Psoas muscle (tissue), 8 donors: ENCODE data around the gene ABCD1. TPM values are rescaled to one million over a fixed set of nuclear protein-coding genes. Genes with fewer than 3 reads are reported as not detected.

Experiments
- ATAC-seq, 4 donors: fragments of 200-7000 bp; cut with Tn5 transposase; one replicate each; pipeline ENCODE4 v1.9.1; 2020; ENCODE audit warnings: moderate library complexity in 3 of 4, mild to moderate bottlenecking in 2 of 4
- DNase-seq, 2 donors: peaks; one replicate each; pipeline ENCODE4 v3.0.0-alpha.2; 2020
- H3K27ac ChIP-seq: fragments of 200-600 bp; one replicate; pipeline ENCODE4 v1.8.0; 2022
- H3K27me3 ChIP-seq, 3 donors: fragments of 200-600 bp in 1 of 3; one replicate each; pipeline versions ENCODE4 v1.6.1 to v1.8.0; 2013 to 2022; ENCODE audit warnings: low read length in 2 of 3, mild to moderate bottlenecking in 2 of 3, moderate library complexity in 1 of 3; ENCODE audit not compliant: insufficient read depth in 3 of 3
- H3K36me3 ChIP-seq, 2 donors: fragments of 200-600 bp in 1 of 2; one replicate each; pipeline versions ENCODE4 v1.6.1 to v1.8.0; 2013 to 2022; ENCODE audit warnings: low read depth in 1 of 2, mild to moderate bottlenecking in 1 of 2, moderate library complexity in 1 of 2; ENCODE audit not compliant: insufficient read depth in 1 of 2
- H3K4me1 ChIP-seq: fragments of 200-600 bp; one replicate; pipeline ENCODE4 v1.8.0; 2022
- H3K4me3 ChIP-seq: fragments of 200-600 bp; one replicate; pipeline ENCODE4 v1.8.0; 2022; ENCODE audit warnings: mild to moderate bottlenecking
- H3K9me3 ChIP-seq: fragments of 200-600 bp; one replicate; pipeline ENCODE4 v1.8.0; 2022
- WGBS, 3 donors: extraction: QIAGEN DNeasy Blood & Tissue Kit; methylation state at CpG; one replicate each; pipeline versions ENCODE4 v1.1.6 to v1.1.7; 2013; 5-methylcytosine and 5-hydroxymethylcytosine counted together
- intact Hi-C, 2 donors: fragments of 100-400 bp; cut with DNase I; formaldehyde crosslinking; loops; one replicate each; pipeline versions ENCODE4 v1.11.0 to v1.14.2; 2022
- polyA plus RNA-seq, 3 donors: library from polyadenylated mRNA; stranded (reverse); fragments of 200-250 nt; gene quantifications; one replicate each; pipeline ENCODE4 v1.2.3, GENCODE V29; 2013
- total RNA-seq, 4 donors: library from RNA; stranded (reverse); fragmentation: NEBNext Ultra II Directional in 2 of 4; extraction: Animal tissue kit (Norgen Biotek cat#: 25700) in 2 of 4; gene quantifications; one replicate each; pipeline versions ENCODE4 v1.2.1 to v1.2.4, GENCODE V29; 2021 to 2023
- TF ChIP-seq, protein P1 (sequence below): fragments of 200-600 bp; IDR thresholded peaks from one replicate; pipeline ENCODE4 v1.8.0; 2022; ENCODE audit warnings: antibody characterized with exemption
- donor health status: healthy with polysubstance abuse.
- donor health status: DM: no; HTN: no; CAD: no; lungs with moderate emphysema.
- donor health status: Bipolar disorder and iron deficiency.
- donor health status: healthy.
- donor health status: DM: yes; HTN: yes; CAD: no.
- donor health status: DM: no; HTN: no; CAD: no.
- donor health status: DM: no; HTN: no; CAD: no.
- donor health status: DM: yes; HTN: yes; CAD: no.

ABCD1 gene
- total and polyA plus RNA-seq, 7 donors: 11.7 to 36.0 (median 20.8) TPM

DNA sequence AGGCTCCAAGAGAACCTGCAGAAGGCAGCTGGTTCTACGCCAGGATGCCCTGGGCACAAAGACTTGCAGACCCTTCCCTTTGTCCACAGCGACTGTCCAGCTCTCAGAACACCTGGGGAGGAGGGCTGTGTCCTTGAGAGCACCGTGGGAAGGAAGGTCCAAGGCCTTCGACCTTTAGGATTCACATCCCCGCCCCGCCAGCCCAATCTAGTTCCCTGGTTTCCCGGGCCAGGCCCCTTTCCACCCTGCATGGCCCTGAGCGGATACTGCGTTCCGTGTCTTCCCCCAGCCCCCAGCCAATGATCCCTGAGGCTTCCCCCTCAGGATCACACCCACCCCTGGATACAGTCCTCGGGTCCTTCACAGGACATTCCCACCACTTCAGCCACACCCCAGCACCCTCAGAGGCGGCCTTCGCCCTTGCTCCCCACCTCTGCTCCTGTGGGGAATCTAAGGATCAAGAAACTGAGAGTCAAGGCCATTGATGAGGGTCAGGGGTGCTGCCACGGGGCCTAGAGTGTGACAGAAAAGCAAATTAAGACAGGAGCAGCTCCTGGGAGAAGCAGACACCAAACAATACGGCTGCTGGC is 9.1 kb downstream of the ABCD1 start:
- Histone ChIP-seq H3K36me3 (peaks cover 0 to 38% of the 10 kb centered on the region in 2 donors), H3K4me3 (no peak overlapping the region), H3K27ac (no peak overlapping the region), H3K4me1 (peaks cover 4% of the 10 kb centered on the region), H3K9me3 (no peaks in the 10 kb centered on the region), H3K27me3 (no peaks in the 10 kb centered on the region)
- DNase-seq: no peak
- ATAC-seq: no peak
- TF ChIP-seq, protein P1, sequence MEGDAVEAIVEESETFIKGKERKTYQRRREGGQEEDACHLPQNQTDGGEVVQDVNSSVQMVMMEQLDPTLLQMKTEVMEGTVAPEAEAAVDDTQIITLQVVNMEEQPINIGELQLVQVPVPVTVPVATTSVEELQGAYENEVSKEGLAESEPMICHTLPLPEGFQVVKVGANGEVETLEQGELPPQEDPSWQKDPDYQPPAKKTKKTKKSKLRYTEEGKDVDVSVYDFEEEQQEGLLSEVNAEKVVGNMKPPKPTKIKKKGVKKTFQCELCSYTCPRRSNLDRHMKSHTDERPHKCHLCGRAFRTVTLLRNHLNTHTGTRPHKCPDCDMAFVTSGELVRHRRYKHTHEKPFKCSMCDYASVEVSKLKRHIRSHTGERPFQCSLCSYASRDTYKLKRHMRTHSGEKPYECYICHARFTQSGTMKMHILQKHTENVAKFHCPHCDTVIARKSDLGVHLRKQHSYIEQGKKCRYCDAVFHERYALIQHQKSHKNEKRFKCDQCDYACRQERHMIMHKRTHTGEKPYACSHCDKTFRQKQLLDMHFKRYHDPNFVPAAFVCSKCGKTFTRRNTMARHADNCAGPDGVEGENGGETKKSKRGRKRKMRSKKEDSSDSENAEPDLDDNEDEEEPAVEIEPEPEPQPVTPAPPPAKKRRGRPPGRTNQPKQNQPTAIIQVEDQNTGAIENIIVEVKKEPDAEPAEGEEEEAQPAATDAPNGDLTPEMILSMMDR: no peak
- intact Hi-C loops: no loop called here
- 85 to 89% (median 87%) methylated on average over 7 to 15 of the region's 15 CpGs for WGBS, 3 donors

DNA sequence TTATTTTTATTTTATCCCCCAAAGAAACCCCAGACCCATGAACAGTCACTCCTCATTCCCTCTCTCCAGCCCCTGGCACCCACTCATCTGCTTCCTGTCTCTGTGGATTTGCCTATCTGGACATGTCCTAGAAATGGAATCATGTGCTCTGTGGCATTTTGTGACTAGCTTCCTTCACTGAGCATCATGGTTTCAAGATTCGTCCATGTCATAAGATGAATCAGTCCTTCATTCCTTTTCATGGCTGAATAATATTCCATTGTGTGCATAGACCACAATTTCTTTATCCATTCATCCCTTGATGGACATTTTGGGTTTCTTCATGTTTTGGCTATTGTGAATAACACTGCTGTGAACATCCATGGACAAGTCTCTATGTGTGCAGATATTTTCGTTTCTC is 10.2 kb downstream of the ABCD1 start:
- intact Hi-C loops: no loop called here
- WGBS, 3 donors: 79 to 99% (median 97%) methylated on average over 2 of the region's 2 CpGs
- H3K4me1 ChIP-seq: no peaks in the 10 kb centered on the region
- peaks cover 0 to 31% of the 10 kb centered on the region in 2 donors for H3K36me3 ChIP-seq
- TF ChIP-seq, protein P1: no peak
- ATAC-seq (no peak), DNase-seq (no peak)
- no peaks in the 10 kb centered on the region for H3K27me3 ChIP-seq
- no peak overlapping the region for H3K27ac ChIP-seq
- H3K9me3 ChIP-seq: no peaks in the 10 kb centered on the region
- no peak overlapping the region for H3K4me3 ChIP-seq

DNA sequence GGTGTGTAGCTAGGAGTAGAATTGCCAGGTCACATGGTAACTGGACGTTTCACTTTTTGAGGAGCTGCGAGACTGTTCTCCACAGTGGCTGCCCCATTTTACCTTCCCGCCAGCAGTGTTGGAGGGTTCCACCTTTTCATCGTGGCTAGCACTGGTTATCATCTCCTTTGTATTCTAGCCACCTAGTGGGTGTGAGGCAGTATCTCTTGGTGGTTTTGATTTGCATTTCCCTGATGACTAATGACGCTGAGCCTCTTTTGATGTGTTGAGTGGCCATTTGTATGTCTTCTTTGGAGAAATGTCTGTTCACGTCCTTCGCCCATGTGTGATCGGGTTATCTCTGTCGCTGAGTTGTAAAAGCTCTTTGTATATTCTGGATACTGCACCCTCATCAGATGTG is 10.6 kb downstream of the ABCD1 start:
- intact Hi-C loops: no loop called here
- TF ChIP-seq, protein P1: no peak
- Histone ChIP-seq H3K4me3 (no peak overlapping the region), H3K27me3 (no peaks in the 10 kb centered on the region), H3K4me1 (no peaks in the 10 kb centered on the region), H3K27ac (no peak overlapping the region), H3K36me3 (peaks cover 0 to 35% of the 10 kb centered on the region in 2 donors), H3K9me3 (no peaks in the 10 kb centered on the region)
- 85 to 90% (median 88%) methylated on average over 9 of the region's 9 CpGs for WGBS, 3 donors
- ATAC-seq: no peak
- no peak for DNase-seq

DNA sequence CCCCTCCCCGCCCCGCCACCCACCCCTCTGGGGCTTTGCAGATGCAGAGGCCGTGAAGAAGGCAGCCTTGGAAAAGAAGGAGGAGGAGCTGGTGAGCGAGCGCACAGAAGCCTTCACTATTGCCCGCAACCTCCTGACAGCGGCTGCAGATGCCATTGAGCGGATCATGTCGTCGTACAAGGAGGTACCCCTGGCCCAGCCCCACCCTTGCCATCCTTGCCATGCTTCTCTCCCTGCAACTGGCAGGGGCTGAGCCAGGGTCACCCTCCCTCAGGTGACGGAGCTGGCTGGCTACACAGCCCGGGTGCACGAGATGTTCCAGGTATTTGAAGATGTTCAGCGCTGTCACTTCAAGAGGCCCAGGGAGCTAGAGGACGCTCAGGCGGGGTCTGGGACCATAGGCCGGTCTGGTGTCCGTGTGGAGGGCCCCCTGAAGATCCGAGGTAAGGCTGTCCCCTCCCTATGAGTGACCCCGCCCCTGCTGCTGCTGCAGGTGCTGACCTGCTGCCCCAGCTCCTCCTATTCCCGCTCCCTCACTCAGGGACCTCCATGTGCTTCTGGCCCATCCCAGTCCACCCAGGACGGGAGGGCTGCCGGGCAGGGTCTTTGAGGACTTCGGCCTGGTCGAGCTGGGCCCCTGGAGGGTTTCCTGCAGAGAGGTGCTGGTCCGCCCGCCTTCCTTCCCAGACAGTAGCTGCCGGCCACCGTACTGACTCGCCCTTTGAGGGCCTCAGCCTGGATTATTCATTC is 11.6 kb downstream of the ABCD1 start:
- ATAC-seq (no peak), DNase-seq (no peak)
- TF ChIP-seq, protein P1: no peak
- H3K9me3 ChIP-seq: no peaks in the 10 kb centered on the region
- H3K4me1 ChIP-seq: no peaks in the 10 kb centered on the region
- H3K27ac ChIP-seq: no peak overlapping the region
- no peak overlapping the region for H3K4me3 ChIP-seq
- peaks cover 0 to 42% of the 10 kb centered on the region in 2 donors for H3K36me3 ChIP-seq
- H3K27me3 ChIP-seq: no peaks in the 10 kb centered on the region
- 81 to 92% (median 87%) methylated on average over 19 to 30 of the region's 30 CpGs for WGBS, 3 donors
- intact Hi-C loops: no loop called here
